Femur (tissue), 1 donor: ENCODE results near the gene VPS35.

Experiments
- DNase-seq: peaks from one replicate; pipeline ENCODE4 v3.0.0-alpha.2; 2017

The VPS35 gene

DNA sequence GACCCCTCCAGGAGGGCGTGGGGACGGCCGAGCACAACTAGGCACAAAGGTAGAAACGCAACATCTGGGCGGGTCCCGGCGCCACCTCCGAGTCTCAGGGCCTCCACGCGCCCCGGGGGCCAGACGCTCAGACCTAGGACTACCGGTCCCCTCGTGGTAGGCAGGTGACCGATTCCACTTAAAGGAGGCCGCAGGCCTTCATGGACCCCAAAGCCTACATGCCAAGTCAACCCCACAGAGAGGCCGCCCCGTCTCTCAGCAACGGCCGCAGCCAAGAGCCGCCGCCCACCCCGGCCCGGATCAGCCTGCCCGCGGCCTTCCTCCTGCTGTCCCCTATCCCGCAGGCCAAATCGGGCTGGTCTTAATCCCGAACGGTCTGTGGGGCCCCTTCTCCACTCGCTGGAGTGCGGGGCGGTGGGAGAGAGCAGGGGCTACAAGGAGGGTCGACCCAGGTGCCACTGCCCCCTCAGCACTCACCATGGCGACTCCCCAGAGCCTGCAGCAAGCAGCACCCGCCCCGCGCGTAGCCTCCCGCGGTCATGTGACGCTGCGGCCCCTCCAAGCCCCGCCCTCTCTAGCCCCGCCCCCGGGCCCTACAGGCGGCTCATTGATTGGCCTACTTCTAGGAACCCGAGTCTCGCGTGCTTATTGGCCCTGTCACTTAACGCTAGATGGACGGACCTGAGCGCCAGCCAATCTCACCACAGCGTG, at the start of gene VPS35:
VPS35 (minus strand) TSS at position 525 of the 711 bp plus-strand sequence; CDS start at position 480, 45 bp downstream.
- DNase-seq, result peak; percentile 100

DNA sequence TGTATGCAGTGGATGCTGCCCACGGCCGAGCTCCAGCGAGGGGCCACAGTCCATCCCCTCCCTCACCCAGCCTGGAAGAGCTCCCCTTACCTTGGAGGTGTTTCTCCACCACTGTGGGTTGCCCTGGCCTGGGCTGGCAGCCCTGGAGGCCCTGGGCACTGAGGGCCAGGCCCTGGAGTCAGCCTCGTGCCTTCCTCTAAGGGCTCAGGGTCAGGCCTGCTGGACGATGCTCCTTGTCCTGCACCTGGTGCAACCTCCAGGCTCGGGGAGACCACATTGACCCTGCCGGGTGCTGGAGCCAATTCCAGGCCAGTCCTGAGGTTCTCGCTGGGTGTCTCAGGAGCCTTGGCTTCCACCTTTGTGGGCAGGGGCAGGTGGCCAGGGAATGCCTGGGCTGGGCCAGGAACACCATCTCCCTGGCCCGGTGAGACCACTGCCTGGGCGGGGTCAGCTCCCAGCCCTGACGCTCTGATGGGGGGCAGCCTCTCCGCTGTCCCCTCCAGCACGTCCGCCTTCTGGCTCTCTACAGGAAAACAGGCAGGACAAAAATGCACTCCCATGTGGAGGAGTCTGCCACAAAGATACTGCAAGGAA, 48.7 kb upstream of the VPS35 start:
- DNase-seq, result no peak

DNA sequence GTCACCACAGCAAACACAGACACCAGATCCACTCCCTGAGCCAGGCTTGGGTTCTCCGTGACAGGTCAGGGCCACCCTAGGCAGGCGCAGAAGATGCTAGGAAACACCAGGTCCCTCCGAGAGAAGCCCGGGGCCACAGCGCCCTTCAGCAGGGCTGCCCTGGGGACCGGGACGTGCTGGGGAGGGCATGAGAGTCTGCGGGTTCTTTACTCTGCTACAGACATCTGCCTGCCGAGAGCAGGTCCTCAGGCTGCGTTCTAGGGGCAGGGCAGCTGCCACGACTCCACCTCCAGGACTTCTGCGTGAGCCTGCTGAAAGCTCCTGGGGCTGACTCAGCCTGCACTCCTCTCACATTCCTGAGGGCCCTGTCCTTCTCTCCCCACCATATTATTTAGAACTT, 47.7 kb upstream of the VPS35 start:
- DNase-seq, result no peak

DNA sequence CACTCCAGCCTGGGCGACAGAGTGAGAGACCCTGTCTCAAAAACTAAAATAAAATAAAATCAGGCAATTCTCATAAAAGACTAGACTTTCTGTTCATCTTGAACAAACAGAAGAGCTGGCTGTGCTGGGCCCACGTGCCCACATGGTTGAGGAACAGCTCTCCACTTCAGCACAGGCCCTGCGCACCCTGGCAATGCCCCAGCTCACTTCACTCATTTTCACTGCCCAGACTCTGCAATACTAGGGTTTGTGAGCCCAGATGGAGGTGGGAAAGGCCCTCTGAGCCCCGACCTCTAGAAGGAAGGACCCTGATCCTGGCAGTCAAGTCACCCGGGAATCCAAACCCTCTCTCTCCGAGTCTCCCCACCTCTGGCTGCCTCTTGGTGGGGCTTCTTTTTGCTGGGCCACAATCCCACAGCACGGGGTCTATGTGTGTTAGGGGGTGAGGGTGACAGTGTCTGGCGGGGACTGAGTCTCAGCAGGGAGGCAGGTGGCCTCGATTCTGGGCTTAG, 44.4 kb upstream of the VPS35 start:
- DNase-seq, result no peak

DNA sequence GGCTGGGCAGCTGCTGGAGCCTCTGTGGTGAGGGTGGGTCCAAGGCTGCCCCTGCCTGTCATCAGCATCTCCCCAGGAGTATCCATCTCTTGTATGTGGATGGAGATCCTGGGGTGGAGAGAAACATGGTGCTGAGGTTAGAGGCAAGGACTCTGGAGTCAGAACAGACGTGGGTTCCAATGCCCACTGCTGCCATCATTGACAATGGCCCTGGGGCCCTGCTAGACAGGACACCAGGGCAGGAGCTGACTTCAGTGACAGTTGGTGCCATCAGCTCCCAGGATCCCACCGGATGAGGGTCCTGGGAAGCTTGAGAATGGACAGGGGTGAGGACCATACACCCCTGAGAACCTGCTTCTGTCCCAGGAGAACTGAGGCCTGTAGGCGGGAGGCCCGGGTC, 43.6 kb upstream of the VPS35 start:
- no peak for DNase-seq

DNA sequence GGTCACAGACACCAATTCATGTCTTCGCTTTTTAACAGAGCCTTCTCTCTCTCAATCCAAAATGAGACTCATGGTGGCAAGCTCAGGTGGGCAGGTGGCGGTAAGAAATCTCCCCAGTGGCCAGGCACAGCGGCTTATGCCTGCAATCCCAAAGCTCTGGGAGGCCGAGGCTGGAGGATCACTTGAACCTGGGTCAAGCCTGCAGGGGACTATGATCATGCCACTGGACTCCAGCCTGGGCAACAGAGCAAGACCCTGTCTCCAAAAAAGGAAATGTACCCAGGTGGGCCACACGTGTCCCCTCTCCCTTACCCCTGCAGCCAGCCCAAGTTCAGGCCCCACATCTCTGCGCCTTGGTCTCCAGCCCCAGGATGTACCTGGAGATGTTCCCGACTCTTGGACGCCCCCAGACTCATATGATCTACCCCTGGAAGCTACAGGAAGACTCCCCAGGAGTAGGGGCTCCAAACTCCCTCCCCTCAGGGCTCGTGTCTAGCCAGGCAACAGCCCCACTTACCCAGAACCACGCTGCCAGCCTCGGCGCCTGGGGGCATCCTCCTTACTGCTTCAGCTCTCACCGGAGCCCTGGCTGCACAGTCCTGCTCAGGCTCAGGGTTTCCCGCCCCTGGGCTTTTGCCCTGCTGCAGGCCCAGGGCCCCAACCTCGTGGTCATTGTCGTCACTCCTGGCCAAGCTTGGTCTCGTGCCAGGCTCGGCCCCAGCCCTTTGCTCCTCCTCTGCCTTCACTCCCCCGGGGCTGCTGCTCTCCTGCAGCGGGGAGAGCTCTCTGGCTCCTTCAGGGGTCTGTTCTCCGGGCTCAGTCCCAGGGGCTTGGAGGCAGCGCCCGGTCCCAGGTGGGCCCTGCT, 42.9 kb upstream of the VPS35 start:
- no peak for DNase-seq

DNA sequence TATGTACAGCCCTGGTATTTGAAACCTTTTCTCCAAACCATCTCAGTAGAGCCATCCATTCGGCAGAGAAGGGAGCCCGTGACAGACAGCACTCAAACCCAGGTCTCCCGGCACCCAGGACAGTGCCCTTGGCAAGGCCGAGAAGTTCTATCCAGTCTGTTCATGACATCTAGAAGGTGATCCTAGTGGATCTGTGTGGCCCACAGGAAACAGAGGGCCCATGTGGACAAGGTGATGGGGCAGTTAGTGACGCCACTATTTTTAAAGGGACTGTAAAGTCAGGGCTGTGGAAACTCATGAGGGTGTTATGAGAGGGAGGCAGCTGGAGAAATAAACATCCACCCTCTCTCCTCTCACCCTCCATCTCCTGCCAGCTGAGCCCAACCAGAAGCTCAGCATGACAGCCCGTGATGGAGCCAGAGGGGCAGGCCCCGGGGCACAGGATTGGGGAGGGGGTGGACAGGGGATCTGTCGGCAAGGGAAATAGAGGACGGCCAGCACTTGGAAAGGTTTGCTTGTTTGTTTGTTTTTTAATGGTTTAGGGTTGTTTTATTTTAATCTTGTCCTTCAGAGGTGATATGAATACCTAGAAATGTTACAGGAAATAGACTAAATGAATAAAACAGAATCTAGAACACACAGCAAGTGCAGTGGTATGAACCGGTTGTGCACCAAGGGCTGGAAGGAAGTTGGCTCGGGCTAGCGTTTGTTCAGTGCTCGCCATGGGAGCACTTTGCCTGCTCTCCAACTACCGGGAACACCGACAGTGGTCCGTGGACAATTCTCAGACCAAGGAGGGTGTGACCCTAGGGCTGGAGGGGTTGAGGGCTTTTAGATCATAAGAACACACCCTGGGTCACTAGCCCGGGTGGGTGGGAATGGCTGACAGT, 42.1 kb upstream of the VPS35 start:
- no peak for DNase-seq

DNA sequence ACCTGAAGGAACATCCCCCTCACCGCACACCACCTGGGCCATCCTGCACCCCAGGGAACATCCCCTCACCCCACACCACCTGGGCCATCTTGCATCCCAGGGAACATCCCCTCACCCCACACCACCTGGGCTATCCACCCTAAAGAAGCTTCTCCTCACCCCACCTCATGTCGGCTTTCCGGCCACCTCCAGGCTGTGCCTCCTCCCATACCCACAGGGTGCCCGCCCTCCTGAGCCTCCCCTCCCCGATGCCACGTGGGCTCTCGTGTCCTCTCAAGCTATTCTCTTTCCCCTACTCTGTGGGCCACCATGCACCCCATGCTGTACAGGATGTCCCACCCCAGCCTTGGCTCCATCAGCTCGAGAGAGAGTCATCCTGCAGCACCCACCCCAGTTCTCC, 41.1 kb upstream of the VPS35 start:
- DNase-seq, result no peak

DNA sequence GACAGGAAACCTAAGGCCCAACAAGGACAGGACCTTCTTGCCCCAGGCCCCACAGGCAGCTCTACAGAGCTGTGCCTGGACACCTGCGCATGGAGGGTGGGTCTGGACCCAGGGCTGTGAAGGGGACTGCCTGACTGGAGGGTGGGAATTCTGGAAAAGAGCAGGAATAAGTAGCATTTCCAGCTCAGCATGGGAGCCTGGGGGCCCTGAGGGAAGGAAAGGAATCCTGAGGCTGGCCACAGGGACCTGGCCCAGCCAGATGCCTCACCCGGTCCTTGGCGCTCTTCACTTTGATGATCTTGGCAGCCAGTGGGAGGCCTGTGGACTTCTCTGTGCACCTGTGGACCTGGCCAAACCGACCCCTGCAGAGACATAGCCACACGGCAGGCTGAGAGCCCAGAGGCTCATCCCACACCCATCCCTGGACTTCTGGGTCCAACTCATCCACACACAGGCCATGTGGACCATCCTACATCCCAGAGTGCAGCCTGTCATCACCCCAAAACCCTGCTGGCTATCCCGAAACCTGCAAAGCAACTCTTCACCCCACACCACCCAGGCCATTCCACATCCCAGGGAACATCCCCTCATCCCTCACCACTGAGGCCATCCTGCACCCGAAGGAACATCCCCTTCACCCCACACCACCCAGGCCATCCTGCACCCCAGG, 40.5 kb upstream of the VPS35 start:
- DNase-seq, result no peak

DNA sequence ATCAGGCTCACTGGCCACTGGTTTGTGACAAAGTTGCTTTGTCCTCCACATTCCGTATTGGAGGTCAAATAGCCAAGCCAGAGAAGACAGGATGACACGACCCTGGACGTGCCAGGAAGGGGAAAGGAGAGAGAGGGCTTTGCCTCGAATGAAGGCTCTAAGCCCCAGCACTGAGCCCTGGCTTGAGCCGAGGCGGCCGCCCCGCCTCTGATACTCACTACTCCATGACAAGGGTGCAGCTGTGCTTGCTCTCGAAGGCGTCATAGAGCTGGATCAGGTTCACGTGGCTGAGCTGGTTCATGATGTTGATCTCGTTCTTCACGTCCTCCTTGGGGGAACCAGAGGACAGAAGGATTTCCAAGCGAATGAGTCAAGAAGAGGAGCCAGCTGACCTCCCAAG, 39.8 kb upstream of the VPS35 start:
- DNase-seq, result no peak

DNA sequence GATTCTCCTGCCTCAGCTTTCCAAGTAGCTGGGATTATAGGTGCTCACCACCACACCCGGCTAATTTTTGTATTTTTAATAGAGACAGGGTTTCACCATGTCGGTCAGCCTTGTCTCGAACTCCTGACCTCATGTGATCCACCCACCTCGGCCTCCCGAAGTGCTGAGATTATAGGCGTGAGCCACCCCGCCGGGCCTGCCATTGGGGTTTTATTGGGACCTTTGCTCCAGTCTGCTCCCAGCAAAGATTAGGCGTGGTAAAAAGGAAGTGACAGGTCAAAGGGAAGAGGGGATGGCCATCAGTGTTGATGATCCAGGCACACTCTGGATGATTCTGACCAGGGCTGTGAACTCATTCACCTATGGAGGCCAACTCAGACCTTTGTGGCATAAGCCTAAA, 38.7 kb upstream of the VPS35 start:
- DNase-seq, result no peak

DNA sequence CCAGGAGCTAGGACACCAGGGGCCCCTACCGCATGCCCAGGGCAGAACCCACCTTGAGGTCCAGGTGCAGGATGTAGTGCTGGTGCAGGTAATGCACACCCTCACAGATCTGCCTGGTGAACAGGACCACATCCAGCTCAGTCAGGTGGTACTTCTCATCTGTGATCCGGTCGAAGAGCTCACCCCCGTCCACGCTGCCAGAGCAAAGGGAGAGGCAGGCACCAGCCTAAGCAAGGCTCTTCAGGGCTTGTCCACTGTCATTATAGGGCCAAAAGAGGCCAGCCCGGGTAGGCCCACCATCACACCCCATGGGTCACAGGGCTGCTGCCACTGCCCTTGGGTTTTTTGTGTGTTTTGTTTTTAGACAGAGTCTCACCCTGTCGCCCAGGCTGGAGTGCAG, 38.2 kb upstream of the VPS35 start:
- DNase-seq, result no peak

DNA sequence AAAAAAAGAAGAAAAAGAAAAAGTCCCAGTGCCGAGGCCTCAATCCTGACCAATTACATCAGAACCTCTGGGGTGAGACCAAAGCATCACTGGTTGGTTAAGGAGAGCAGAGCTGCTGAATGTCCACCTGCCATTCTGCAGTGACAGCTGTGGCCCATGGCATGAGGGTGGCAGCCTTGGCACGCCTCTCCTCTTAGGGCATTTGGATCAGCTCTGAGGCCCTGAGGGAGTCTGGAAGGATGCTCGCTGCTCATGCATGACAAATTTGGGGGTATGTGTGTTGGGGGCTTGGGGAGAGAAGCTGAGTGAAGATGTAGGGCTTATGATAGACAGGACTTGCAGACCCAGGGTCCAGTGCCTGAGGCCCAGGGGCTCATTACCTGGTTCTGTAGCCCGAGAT, 32.9 kb upstream of the VPS35 start:
- no peak for DNase-seq

DNA sequence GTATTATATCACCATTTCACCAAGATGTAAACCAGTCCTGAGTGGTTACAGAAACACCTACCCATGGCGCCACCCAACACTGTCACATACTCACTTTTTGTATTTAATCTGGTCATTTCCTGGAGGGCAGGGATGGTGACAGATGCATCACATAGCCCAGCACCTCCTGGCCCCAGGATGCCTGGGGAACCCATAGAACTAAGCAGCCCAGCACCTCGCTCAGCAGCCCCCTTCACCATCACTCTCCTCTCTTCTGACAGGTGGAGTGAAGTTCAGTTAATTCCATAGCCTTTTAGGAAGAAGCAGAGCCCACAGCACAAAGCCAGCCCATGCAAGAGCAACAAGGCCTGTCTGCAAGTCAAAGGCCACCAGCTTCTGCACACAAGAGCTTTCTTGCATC, 31.6 kb upstream of the VPS35 start:
- no peak for DNase-seq

DNA sequence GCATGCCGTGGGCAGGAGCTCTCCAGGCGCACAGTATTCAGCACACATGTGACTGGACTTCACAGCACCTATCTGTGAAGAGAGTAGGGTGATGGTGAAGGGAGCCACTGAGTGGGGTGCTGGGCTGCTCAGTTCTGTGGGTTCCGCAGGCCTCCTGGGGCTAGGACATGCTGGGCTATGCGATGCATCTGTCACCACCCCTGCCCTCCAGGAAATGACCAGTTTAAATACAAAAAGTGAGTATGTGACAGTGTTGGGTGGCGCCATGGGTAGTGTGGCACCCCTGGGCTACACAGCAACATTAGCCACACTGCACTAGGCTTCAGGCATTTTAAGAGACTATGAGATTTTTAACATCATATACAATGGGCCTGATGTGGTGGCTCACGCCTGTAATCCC, 30.6 kb upstream of the VPS35 start:
- no peak for DNase-seq

DNA sequence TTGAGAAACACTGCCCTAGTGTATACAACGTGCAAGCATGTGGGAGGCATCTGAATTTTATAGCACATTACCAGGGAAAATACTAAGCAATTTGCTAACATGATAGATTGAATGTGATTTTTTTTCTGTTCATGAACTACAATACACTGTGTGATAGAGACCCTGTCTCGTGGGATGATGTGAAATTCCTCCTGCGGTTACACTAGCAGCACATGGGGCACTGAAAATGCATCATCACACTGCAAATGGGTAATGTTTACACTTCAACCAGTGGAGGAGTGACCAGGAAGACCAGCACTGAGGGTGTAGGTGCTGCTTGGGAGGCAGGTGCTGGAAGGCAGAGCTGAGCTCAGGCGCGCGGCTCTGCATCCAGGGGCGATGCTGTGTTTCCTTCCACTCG, 29.2 kb upstream of the VPS35 start:
- DNase-seq, result no peak

DNA sequence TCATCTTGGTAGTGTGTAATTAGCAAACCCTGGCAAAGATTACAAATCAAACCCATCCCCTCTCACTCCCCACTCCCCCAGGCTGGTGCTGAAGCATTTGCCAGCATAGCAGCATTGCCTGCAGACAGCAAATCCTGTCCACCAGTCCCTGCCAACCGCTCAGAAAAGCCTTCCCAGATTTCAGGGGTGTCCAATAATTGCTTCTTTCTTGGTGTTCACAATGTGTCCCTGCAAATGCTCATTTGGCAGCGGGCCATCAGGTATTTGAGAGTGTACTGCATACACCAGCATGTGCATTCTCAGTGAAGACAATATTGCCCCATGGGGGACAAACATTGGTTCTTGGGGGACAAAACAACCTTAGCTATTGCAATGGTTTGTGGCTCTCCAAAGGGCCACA, 28.7 kb upstream of the VPS35 start:
- no peak for DNase-seq

DNA sequence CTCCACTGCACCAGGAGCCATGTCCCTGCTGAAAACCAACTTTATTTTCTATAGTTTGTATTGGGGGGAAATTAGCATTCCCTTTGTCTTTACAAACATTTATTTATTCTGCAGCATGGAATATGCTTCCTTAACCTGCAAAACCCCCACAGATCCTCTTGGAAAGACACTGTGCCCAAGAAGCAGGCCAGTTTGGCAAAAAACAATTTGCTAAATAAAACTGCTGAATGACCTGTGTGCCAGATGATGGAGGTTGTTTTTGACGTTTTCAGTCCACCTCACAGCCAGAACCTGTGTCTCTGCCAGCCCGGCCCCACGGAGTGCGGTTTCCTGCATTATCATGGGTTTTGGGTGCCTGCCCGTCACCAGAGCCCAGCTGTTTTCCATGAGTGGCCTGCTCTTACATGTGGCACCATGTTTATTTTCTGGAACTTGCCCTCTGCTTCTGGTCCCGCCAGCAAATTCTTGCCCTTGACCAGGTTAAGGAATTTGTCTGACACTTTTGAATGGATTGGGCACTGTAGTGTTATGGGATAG, 26.9 kb upstream of the VPS35 start:
- no peak for DNase-seq

DNA sequence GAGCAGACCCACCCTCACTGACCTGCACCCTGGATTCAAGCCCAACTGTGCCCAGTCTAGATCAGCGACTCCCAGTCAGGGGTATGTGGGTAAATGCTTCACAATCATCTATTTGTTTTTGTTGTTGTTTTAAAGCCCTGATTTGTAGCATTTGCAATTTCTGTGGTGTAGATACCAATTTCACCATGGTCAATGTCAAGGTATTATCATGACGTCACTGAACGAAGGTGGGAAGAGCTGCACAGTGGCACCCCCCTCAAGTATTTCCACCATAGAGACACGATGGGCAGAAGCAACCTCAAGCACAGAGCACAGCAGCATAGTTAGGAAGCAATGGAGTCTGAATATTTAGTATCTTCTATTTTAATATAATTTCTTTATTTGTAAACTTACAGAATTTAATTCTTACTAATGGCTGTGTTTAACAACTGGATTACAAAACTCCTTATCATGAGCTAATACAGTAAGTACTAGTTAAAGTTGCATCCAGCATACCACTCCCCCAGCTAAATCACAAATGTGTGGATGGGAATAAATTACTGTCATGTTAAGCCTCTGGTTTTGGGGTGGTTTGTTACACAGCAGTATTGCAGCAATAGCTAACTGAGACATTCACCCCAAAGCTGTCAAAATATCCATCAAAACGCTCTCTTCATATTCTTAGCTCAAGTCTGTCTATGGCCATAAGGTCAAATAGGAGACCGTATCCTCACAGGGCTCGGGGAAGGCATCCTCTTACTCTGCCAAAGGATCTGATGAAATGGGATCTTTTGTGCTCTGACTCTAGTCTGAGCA, 26.0 kb upstream of the VPS35 start:
- DNase-seq, result no peak

DNA sequence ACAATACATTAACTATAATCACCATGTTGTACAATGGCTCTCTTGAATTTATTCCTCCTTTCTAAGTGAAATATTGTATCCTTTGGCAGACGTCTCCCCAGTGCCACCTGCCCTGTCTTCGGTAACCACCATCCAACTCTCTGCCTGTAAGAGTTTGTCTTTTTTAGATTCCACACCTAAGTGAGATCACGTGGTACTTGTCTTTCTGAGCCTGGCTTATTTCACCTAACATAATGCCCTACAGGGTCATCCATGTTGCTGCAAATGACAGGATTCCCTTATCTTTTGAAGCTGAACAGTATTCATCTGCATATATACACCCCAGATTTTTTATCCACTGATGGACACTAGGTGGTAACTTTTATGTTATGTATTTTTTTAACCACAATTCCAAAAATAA, 24.7 kb upstream of the VPS35 start:
- no peak for DNase-seq

DNA sequence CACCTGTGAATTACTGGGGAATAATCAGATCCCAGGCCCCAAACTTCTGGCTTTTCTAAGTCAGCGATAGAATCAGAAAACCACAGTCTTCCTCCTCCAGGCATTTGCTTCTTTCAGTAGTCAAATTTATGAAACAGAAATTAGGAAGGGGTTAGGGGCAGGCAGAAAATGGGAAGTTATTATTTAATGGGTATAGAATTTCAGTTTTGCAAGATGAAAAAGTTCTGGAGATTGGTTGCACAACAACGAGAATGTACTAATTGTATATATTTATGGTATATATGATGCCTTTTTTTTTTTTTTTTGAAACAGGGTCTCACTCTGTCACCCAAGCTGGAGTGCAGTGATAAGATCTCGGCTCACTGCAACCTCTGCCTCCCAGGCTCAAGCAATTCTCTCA, 23.9 kb upstream of the VPS35 start:
- DNase-seq, result no peak
